ENCODE measurements around the gene ELFN1. TPM values are rescaled to one million over a fixed set of nuclear protein-coding genes. Genes with fewer than 3 reads are reported as not detected.

The ELFN1 gene
- total RNA-seq, 1 donor, result 12.7 TPM

GRCh38 chr7:1668396-1669063 is 1.5 kb upstream of the ELFN1 start:
- no peak overlapping the region for H2AFZ ChIP-seq (ENCODE audit: low read length)
- no peak overlapping the region for H3K4me2 ChIP-seq (ENCODE audit: insufficient read depth, low read length)
- no peaks in the 10 kb centered on the region for H4K20me1 ChIP-seq (ENCODE audit: insufficient read depth, low read length)
- H3K4me3 ChIP-seq (ENCODE audit: insufficient read depth, low read length), result no peak overlapping the region
- no peak for TF ChIP-seq CTCF (IDR thresholded peaks at IDR 0.05; ENCODE audit: extremely low read depth, low read depth, low read length)
- H3K36me3 ChIP-seq (ENCODE audit: insufficient read depth, low read length), result no peaks in the 10 kb centered on the region
- peak; percentile 90 for DNase-seq (ENCODE audit: insufficient read length, low spot score, missing footprints)
- H3K9me3 ChIP-seq (ENCODE audit: low read depth, low read length), result no peaks in the 10 kb centered on the region
- H3K27ac ChIP-seq (ENCODE audit: low read depth, low read length), result no peak overlapping the region
- H3K79me2 ChIP-seq (ENCODE audit: insufficient read depth, low read length), result no peaks in the 10 kb centered on the region
- H3K27me3 ChIP-seq (ENCODE audit: insufficient read depth, low read length), result peaks cover 16% of the 10 kb centered on the region
- no peaks in the 10 kb centered on the region for H3K4me1 ChIP-seq (ENCODE audit: insufficient read depth, low read length)

- no peak overlapping the region for H3K4me3 ChIP-seq (ENCODE audit: insufficient read depth, low read length)
- DNase-seq (ENCODE audit: insufficient read length, low spot score, missing footprints), result peak; percentile 95
- H3K79me2 ChIP-seq (ENCODE audit: insufficient read depth, low read length), result peaks cover 4% of the 10 kb centered on the region
- H3K27ac ChIP-seq (ENCODE audit: low read depth, low read length), result no peak overlapping the region
- H3K27me3 ChIP-seq (ENCODE audit: insufficient read depth, low read length), result peaks cover 9% of the 10 kb centered on the region
- H4K20me1 ChIP-seq (ENCODE audit: insufficient read depth, low read length), result no peaks in the 10 kb centered on the region
- H3K9me3 ChIP-seq (ENCODE audit: low read depth, low read length), result no peaks in the 10 kb centered on the region
- H3K36me3 ChIP-seq (ENCODE audit: insufficient read depth, low read length), result no peaks in the 10 kb centered on the region
- no peak for TF ChIP-seq CTCF (IDR thresholded peaks at IDR 0.05; ENCODE audit: extremely low read depth, low read depth, low read length)
- no peaks in the 10 kb centered on the region for H3K4me1 ChIP-seq (ENCODE audit: insufficient read depth, low read length)
- H2AFZ ChIP-seq (ENCODE audit: low read length), result no peak overlapping the region
- H3K4me2 ChIP-seq (ENCODE audit: insufficient read depth, low read length), result no peak overlapping the region
Observed at GRCh38 chr7:1669064-1669951, 769 bp upstream of the ELFN1 start.

- Histone ChIP-seq H3K79me2 (ENCODE audit: insufficient read depth, low read length) (peaks cover 4% of the 10 kb centered on the region), H3K4me3 (ENCODE audit: insufficient read depth, low read length) (no peak overlapping the region), H3K4me1 (ENCODE audit: insufficient read depth, low read length) (no peaks in the 10 kb centered on the region), H3K27me3 (ENCODE audit: insufficient read depth, low read length) (peaks cover 10% of the 10 kb centered on the region), H3K36me3 (ENCODE audit: insufficient read depth, low read length) (no peaks in the 10 kb centered on the region), H3K4me2 (ENCODE audit: insufficient read depth, low read length) (no peak overlapping the region), H3K9me3 (ENCODE audit: low read depth, low read length) (no peaks in the 10 kb centered on the region), H3K27ac (ENCODE audit: low read depth, low read length) (no peak overlapping the region), H4K20me1 (ENCODE audit: insufficient read depth, low read length) (no peaks in the 10 kb centered on the region), H2AFZ (ENCODE audit: low read length) (no peak overlapping the region)
- DNase-seq (ENCODE audit: insufficient read length, low spot score, missing footprints), result peak; percentile 77
- no peak for TF ChIP-seq CTCF (IDR thresholded peaks at IDR 0.05; ENCODE audit: extremely low read depth, low read depth, low read length)
Observed at GRCh38 chr7:1670894-1671593, 967 bp downstream of the ELFN1 start.

All from osteoblast (primary cell).